ENCODE measurements around the gene RERE.

DNA sequence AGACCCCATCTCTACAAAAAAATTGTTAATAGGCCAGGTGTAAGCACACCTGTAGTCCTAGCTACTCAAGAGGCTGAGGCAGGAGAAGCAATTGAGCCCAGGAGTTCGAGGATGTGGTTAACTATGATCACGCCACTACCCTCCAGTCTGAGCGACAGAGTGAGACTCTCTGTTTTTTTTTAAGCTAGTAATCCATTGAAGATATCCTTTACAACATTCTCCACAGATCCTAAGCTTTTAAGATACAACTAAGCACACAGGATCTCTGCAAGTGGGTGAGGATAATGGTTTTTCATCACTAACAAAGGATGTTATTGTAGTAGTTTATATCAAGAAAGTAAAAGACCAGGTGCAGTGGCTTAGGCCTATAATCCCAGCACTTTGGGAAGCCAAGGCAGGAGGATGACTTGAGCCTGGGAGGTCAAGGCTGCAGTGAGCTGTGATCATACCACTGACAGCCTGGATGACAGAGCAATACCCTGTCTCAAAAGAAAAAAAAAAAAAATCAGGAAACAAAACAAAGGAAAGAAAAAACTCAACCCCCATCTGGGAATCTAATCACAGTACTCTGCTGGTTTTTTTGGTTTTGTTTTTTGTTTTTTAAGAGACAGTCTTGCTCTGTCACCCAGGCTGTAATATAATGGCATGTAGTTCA lies 166.1 kb downstream of the RERE start:
- TF ChIP-seq CTCF (IDR thresholded peaks at IDR 0.05): no peak
- no peak for TF ChIP-seq POLR2A (IDR thresholded peaks at IDR 0.05)

Data from uterus (tissue), 2 donors.